HL-60/S4 (cell line): ENCODE data around the gene PPEF2.

ENCODE experiments used
- in situ Hi-C: fragments of 300-500 bp; cut with MboI; formaldehyde crosslinking; loops from 2 replicates; pipeline ENCODE4 v1.14.3; 2022; ENCODE audit warnings: low sequenced_read_pairs

Gene PPEF2

GRCh38 chr4:75834095-75834771, 68.0 kb downstream of the PPEF2 start:
- in situ Hi-C loops = no loop called here

- in situ Hi-C loops = no loop called here
Measured at GRCh38 chr4:75831856-75832405, 70.3 kb downstream of the PPEF2 start.

GRCh38 chr4:75830906-75831305, 71.3 kb downstream of the PPEF2 start:
- in situ Hi-C loops = no loop called here

GRCh38 chr4:75823812-75824211, 78.4 kb downstream of the PPEF2 start:
- in situ Hi-C loops = no loop called here

- in situ Hi-C loops = no loop called here
Measured at GRCh38 chr4:75822416-75822815, 79.8 kb downstream of the PPEF2 start.

- in situ Hi-C loops = no loop called here
Measured at GRCh38 chr4:75821966-75822365, 80.3 kb downstream of the PPEF2 start.

GRCh38 chr4:75821216-75821615, 81.0 kb downstream of the PPEF2 start:
- in situ Hi-C loops = no loop called here

- in situ Hi-C loops = no loop called here
Measured at GRCh38 chr4:75820676-75821075, 81.6 kb downstream of the PPEF2 start.

GRCh38 chr4:75820197-75820596, 82.1 kb downstream of the PPEF2 start:
- in situ Hi-C loops = no loop called here

GRCh38 chr4:75819121-75819520, 83.1 kb downstream of the PPEF2 start:
- in situ Hi-C loops = no loop called here

GRCh38 chr4:75817901-75818300, 84.4 kb downstream of the PPEF2 start:
- in situ Hi-C loops = no loop called here
